Measurements from ENCODE around the gene GTF2IRD2.
"Not testable (repeated sequence)": the region's sequence is repeated elsewhere in the genome, so short reads cannot be mapped to it uniquely, and the experiment has no call there.

Gene GTF2IRD2

GRCh38 chr7:74783595-74783994 is 67.8 kb downstream of the GTF2IRD2 start:
- not testable (repeated sequence) for DNase-seq

GRCh38 chr7:74781746-74782145 is 69.7 kb downstream of the GTF2IRD2 start:
- not testable (repeated sequence) for DNase-seq

GRCh38 chr7:74779053-74779452 is 72.4 kb downstream of the GTF2IRD2 start:
- not testable (repeated sequence) for DNase-seq

GRCh38 chr7:74775111-74775510 is 76.3 kb downstream of the GTF2IRD2 start:
- not testable (repeated sequence) for DNase-seq

GRCh38 chr7:74773760-74774750 is 77.3 kb downstream of the GTF2IRD2 start, which contains the start of gene NCF1:
Gene NCF1 (plus strand): TSS chr7:74774011. CDS start chr7:74774032, 21 bp downstream.
- DNase-seq = not testable (repeated sequence)

GRCh38 chr7:74772093-74772492 is 79.3 kb downstream of the GTF2IRD2 start:
- not testable (repeated sequence) for DNase-seq

- DNase-seq = not testable (repeated sequence)
Measured at GRCh38 chr7:74770062-74770461, 81.3 kb downstream of the GTF2IRD2 start.

- not testable (repeated sequence) for DNase-seq
Measured at GRCh38 chr7:74766991-74767390, 84.4 kb downstream of the GTF2IRD2 start.

GRCh38 chr7:74766509-74766908 is 84.9 kb downstream of the GTF2IRD2 start:
- not testable (repeated sequence) for DNase-seq

- not testable (repeated sequence) for DNase-seq
Measured at GRCh38 chr7:74765205-74765918, 86.0 kb downstream of the GTF2IRD2 start.

- not testable (repeated sequence) for DNase-seq
Measured at GRCh38 chr7:74758982-74759381, 92.4 kb downstream of the GTF2IRD2 start.

GRCh38 chr7:74758268-74758667 is 93.1 kb downstream of the GTF2IRD2 start:
- not testable (repeated sequence) for DNase-seq

GRCh38 chr7:74756673-74757072 is 94.7 kb downstream of the GTF2IRD2 start:
- DNase-seq = not testable (repeated sequence)

GRCh38 chr7:74753921-74754482 is 97.4 kb downstream of the GTF2IRD2 start:
- DNase-seq = not testable (repeated sequence)

Data from amniotic stem cell (primary cell).